Gastroesophageal sphincter (tissue), 4 donors: ENCODE measurements around the gene MDM1. TPM values are rescaled to one million over a fixed set of nuclear protein-coding genes. Genes with fewer than 3 reads are reported as not detected.
A peak's percentile ranks its signal among the peaks of the same experiment; 100 is the strongest.

Experiments used
- ATAC-seq: fragments of 150-250 bp; one replicate; pipeline ENCODE4 v1.9.1; 2016; ENCODE audit warnings: mild to moderate bottlenecking, moderate library complexity
- H3K27ac ChIP-seq, 4 donors: fragments of 200-600 bp; sonication (generic) in 3 of 4; 1 replicate in 3 of 4; 2 replicates in 1 of 4; pipeline ENCODE4 v1.5.1; 2016 to 2019
- H3K27me3 ChIP-seq: fragments of 200-600 bp; sonication (generic); one replicate; pipeline ENCODE4 v1.5.1; 2019
- H3K36me3 ChIP-seq, 2 donors: fragments of 200-600 bp; sonication (generic); one replicate each; pipeline ENCODE4 v1.5.1; 2019; ENCODE audit warnings: control low read depth in 1 of 2
- H3K4me1 ChIP-seq, 3 donors: fragments of 200-600 bp; sonication (generic); 1 replicate in 2 of 3; 2 replicates in 1 of 3; pipeline ENCODE4 v1.5.1; 2016 to 2019; ENCODE audit warnings: control low read depth in 2 of 3
- H3K4me3 ChIP-seq, 2 donors: fragments of 200-600 bp; sonication (generic); one replicate each; pipeline ENCODE4 v1.5.1; 2019; ENCODE audit warnings: mild to moderate bottlenecking in 1 of 2, moderate library complexity in 1 of 2
- H3K9me3 ChIP-seq, 3 donors: fragments of 200-600 bp; sonication (generic); one replicate each; pipeline ENCODE4 v1.5.1; 2017 to 2019; ENCODE audit warnings: control low read depth in 2 of 3
- EP300 ChIP-seq: sonication (generic); formaldehyde crosslinking; IDR thresholded peaks from one replicate; pipeline ENCODE4 v1.6.1; 2017; ENCODE audit warnings: antibody characterized with exemption, mild to moderate bottlenecking
- POLR2A ChIP-seq, 2 donors: fragments of 450-650 bp; IDR thresholded peaks; one replicate each; pipeline ENCODE4 v1.6.1; 2017; ENCODE audit warnings: antibody characterized with exemption in 2 of 2, mild to moderate bottlenecking in 2 of 2, moderate library complexity in 1 of 2
- POLR2AphosphoS5 ChIP-seq: sonication (generic); formaldehyde crosslinking; IDR thresholded peaks from one replicate; pipeline ENCODE4 v1.6.1; 2017; ENCODE audit warnings: antibody characterized with exemption
- WGBS, 2 donors: methylation state at CpG; one replicate each; pipeline ENCODE4 v1.1.5; 2018; ENCODE audit warnings: low coverage in 1 of 2; 5-methylcytosine and 5-hydroxymethylcytosine counted together
- total RNA-seq, 4 donors: library from RNA; depleted of rRNA; stranded (reverse); fragments of >200 nt; gene quantifications; one replicate each; pipeline ENCODE4 v1.1.0, GENCODE V29; 2016
- TF ChIP-seq, protein P1 (sequence below), 4 experiments: fragments of 200-600 bp in 2 of 4; fragments of 450-650 bp in 2 of 4; sonication (generic) in 1 of 4; IDR thresholded peaks; one replicate each; pipeline ENCODE4 v1.5.1; 2017 to 2019; ENCODE audit warnings: antibody characterized with exemption in 4 of 4, mild to moderate bottlenecking in 2 of 4, moderate library complexity in 2 of 4

The MDM1 gene
- total RNA-seq, 4 donors from 2014 or later = 13.5 to 38.8 (median 23.1) TPM

DNA sequence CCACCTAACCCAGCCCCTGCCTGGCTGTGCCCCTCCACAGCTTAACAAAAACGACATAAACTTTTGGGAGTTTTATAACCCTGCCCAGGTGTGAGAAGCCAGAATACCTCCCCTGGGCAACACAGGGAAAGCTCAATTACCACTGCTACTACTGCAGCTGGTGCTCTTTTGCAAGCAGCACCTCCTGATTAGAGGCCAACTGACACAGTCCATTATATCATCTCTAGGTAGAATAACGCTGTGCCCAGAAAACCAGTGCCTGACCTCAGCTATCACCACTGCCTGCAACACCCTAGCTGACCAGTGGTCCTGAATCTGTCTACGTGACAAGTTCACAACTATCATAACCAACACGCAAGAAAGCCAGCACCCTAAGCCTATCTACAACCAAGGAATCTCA, 34.2 kb downstream of the MDM1 start:
- WGBS, 2 donors = 64 to 86% methylated on average over 1 to 2 of the region's 4 CpGs

DNA sequence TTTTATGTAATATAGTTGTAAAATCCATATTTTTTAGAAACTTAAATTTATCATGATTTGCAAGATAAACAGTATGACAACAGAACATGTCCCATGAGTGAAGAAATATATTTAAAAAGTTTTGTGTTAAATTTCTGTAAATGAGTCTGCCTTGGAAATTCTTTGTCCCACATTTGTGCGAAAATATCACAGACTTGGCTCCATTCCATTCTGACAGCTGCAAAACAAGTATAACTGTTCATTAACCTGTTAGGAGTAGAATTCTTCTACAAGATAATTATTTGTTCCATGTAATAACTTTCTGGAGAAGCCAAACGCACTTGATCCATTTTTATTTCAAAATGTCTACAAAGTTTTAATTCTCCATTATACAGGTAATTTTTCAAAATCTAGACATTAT, 37.9 kb downstream of the MDM1 start:
- Histone ChIP-seq H3K36me3 (peaks cover 0 to 12% of the 10 kb centered on the region in 2 donors), H3K27me3 (no peaks in the 10 kb centered on the region), H3K27ac (peak overlapping the region in 1 of 4 donors; percentile 15), H3K9me3 (peaks cover 0 to under 1% (median 0%) of the 10 kb centered on the region in 3 donors), H3K4me3 (no peak overlapping the region), H3K4me1 (peaks cover 0 to 27% (median 4%) of the 10 kb centered on the region in 3 donors)
- TF ChIP-seq, protein P1, sequence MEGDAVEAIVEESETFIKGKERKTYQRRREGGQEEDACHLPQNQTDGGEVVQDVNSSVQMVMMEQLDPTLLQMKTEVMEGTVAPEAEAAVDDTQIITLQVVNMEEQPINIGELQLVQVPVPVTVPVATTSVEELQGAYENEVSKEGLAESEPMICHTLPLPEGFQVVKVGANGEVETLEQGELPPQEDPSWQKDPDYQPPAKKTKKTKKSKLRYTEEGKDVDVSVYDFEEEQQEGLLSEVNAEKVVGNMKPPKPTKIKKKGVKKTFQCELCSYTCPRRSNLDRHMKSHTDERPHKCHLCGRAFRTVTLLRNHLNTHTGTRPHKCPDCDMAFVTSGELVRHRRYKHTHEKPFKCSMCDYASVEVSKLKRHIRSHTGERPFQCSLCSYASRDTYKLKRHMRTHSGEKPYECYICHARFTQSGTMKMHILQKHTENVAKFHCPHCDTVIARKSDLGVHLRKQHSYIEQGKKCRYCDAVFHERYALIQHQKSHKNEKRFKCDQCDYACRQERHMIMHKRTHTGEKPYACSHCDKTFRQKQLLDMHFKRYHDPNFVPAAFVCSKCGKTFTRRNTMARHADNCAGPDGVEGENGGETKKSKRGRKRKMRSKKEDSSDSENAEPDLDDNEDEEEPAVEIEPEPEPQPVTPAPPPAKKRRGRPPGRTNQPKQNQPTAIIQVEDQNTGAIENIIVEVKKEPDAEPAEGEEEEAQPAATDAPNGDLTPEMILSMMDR (IDR thresholded peaks at IDR 0.05) = no peak
- TF ChIP-seq POLR2A (IDR thresholded peaks at IDR 0.05) (no peak), EP300 (no peak), POLR2AphosphoS5 (no peak)
- WGBS, 2 donors = 11 to 12% methylated on average over 2 of the region's 2 CpGs
- ATAC-seq = no peak

More for the DNA sequence above, 34.2 kb downstream of the MDM1 start:
- H3K4me3 ChIP-seq = no peak overlapping the region
- TF ChIP-seq, protein P1 (IDR thresholded peaks at IDR 0.05) = no peak
- peaks cover 0 to 45% of the 10 kb centered on the region in 2 donors for H3K36me3 ChIP-seq
- peaks cover 0 to 27% (median 4%) of the 10 kb centered on the region in 3 donors for H3K4me1 ChIP-seq
- H3K27me3 ChIP-seq = no peaks in the 10 kb centered on the region
- no peak for ATAC-seq
- no peak overlapping the region for H3K27ac ChIP-seq
- peaks cover 0 to 12% (median 0%) of the 10 kb centered on the region in 3 donors for H3K9me3 ChIP-seq

DNA sequence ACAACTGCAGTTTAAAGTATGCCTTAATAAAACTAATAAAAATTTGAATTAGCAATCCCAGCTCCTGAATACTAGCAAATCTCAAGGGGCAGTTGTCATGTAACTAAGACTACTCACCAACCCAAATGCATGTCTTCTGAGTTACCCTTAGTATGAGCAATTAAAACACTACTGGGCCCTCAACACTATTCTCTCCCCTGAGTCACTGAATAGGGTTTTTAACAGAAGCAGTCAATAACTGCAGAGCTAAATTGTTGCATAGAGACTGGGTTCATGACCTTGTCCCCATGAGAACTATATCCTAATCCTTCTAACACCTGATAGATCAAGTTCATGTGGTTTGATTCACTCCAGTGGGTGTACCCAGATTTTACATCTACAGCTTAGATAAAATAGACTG, 38.8 kb downstream of the MDM1 start:
- TF ChIP-seq, protein P1 (IDR thresholded peaks at IDR 0.05) = no peak
- TF ChIP-seq EP300 (no peak), POLR2A (IDR thresholded peaks at IDR 0.05) (no peak), POLR2AphosphoS5 (no peak)
- H3K4me1 ChIP-seq = peaks cover 0 to 27% (median 4%) of the 10 kb centered on the region in 3 donors
- no peaks in the 10 kb centered on the region for H3K27me3 ChIP-seq
- no peak for ATAC-seq
- H3K4me3 ChIP-seq = no peak overlapping the region
- H3K9me3 ChIP-seq = no peaks in the 10 kb centered on the region
- H3K36me3 ChIP-seq = peaks cover 0 to 6% of the 10 kb centered on the region in 2 donors
- peak overlapping the region in 1 of 4 donors; percentile 15 for H3K27ac ChIP-seq

DNA sequence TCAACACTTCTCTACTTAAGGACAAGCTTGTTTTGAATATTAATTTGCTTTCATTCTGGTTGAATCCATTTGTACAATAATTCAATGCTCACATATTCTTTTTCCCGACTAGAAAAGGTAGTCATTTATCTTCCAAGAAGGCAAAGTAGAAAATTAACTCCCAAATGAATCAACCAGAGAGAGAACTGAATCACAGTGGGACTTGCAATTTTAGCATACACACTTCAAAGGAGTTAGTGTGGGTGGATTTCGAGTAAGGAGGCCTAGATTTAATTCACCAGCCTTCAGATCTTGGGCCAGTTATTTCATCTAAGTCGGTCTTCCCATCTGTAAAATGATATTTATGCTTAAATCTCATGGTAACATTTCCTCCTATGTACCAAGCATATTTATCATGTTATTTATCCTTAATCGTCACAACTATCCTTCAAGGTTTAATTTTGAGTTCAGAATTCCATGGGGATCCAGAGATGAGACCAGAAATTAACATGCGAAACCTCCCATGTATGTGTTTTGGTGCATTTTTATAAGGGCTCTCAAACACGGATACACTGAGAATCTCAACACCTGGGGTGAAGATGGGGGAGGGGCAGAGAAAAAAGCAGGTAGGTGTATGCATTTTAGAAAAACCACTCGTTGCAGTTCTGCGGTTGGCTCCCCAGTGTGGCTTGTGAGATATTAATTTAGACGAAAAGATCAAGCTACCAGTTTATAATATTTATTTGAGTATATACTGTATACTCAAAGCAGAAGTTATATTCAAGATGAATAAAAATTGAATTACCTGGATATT, 39.8 kb downstream of the MDM1 start:
- no peaks in the 10 kb centered on the region for H3K27me3 ChIP-seq
- 67 to 79% methylated on average over 9 of the region's 9 CpGs for WGBS, 2 donors
- H3K9me3 ChIP-seq = no peaks in the 10 kb centered on the region
- no peak overlapping the region for H3K27ac ChIP-seq
- no peaks in the 10 kb centered on the region for H3K36me3 ChIP-seq
- no peak overlapping the region for H3K4me3 ChIP-seq
- peaks cover 0 to 27% (median 4%) of the 10 kb centered on the region in 3 donors for H3K4me1 ChIP-seq
- ATAC-seq = no peak
- TF ChIP-seq EP300 (no peak), POLR2A (IDR thresholded peaks at IDR 0.05) (no peak), POLR2AphosphoS5 (no peak)
- TF ChIP-seq, protein P1 (IDR thresholded peaks at IDR 0.05) = no peak
